Bronchial epithelial cell (primary cell): ENCODE data around the gene DISC1. TPM values are rescaled to one million over a fixed set of nuclear protein-coding genes. Genes with fewer than 3 reads are reported as not detected.

ENCODE experiments used
- DNase-seq: peaks from one replicate; pipeline ENCODE4 v3.0.0-alpha.2; 2010; ENCODE audit warnings: low read depth
- FAIRE-seq: peaks from 2 replicates; lab custom pipeline; 2011; peaks lifted over from hg19 to GRCh38; lab: Jason Lieb, UNC
- H3K27me3 ChIP-seq: 2 replicates; pipeline ENCODE4 v1.5.1; 2011; ENCODE audit warnings: low read length; ENCODE audit not compliant: control insufficient read depth, insufficient read depth
- H3K36me3 ChIP-seq: 2 replicates; pipeline ENCODE4 v1.5.1; 2011; ENCODE audit warnings: low read length; ENCODE audit not compliant: control insufficient read depth, insufficient read depth
- H3K4me3 ChIP-seq: 2 replicates; pipeline ENCODE4 v1.5.1; 2011; ENCODE audit warnings: mild to moderate bottlenecking, low read depth, low read length, control low read depth
- total RNA-seq: library from RNA; depleted of rRNA; stranded (reverse); fragments of >200 nt; gene quantifications from 2 replicates; pipeline ENCODE4 v1.2.1, GENCODE V29; 2014
- TF ChIP-seq, protein P1 (sequence below): IDR thresholded peaks from 2 replicates; pipeline ENCODE4 v1.5.1; 2011; ENCODE audit warnings: mild to moderate bottlenecking, moderate library complexity, low read length, control low read depth, inconsistent platforms; ENCODE audit not compliant: insufficient read depth, severe bottlenecking

DISC1 gene
- total RNA-seq, 1 donor from 2014 or later = 0.79 TPM

DNA sequence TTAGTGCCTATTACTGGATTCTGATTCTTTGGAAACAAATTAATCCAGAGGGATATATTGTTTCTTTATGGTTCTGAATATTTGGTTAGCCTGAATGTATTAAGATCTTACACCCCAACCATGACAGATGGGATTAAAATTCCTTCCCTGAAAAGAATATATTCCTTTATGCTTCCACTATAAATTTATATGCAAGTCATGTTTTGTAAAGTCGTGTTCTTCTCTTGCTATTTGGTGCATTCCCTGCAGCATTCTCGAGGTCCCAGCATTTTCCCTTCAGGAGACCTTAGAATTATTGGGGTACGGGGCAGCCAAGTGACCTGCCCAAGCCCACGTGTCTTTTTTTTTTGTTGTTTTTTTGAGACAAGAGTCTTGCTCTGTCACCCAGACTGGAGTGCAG lies 62.4 kb downstream of the DISC1 start:
- DNase-seq (no peak), FAIRE-seq (no peak)
- H3K4me3 ChIP-seq = no peak overlapping the region
- H3K36me3 ChIP-seq = no peaks in the 10 kb centered on the region
- TF ChIP-seq, protein P1, sequence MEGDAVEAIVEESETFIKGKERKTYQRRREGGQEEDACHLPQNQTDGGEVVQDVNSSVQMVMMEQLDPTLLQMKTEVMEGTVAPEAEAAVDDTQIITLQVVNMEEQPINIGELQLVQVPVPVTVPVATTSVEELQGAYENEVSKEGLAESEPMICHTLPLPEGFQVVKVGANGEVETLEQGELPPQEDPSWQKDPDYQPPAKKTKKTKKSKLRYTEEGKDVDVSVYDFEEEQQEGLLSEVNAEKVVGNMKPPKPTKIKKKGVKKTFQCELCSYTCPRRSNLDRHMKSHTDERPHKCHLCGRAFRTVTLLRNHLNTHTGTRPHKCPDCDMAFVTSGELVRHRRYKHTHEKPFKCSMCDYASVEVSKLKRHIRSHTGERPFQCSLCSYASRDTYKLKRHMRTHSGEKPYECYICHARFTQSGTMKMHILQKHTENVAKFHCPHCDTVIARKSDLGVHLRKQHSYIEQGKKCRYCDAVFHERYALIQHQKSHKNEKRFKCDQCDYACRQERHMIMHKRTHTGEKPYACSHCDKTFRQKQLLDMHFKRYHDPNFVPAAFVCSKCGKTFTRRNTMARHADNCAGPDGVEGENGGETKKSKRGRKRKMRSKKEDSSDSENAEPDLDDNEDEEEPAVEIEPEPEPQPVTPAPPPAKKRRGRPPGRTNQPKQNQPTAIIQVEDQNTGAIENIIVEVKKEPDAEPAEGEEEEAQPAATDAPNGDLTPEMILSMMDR = no peak
- H3K27me3 ChIP-seq = peaks cover under 1% of the 10 kb centered on the region

DNA sequence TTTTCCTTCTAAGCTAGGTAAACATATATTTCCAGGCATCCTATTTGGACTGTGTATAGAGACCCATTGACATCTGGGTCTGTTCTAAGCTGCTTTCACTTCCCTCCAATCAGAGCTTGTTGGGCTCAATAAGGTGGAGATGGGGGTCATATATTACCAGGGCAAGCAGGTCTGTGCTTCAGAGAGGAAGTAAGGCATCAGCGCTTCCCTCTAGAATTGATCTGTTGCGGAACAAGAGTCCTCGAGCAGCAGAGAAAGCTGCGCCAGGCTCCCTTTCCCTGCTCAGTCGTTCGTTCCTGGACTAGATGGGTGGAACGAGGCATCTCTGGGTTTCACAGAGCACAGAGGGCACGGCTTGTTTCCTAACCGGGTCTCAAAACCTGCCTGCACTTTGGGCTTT lies 63.5 kb downstream of the DISC1 start:
- Histone ChIP-seq H3K36me3 (no peaks in the 10 kb centered on the region), H3K27me3 (peaks cover 2% of the 10 kb centered on the region), H3K4me3 (no peak overlapping the region)
- TF ChIP-seq, protein P1 = no peak
- no peak for DNase-seq
- FAIRE-seq = no peak

DNA sequence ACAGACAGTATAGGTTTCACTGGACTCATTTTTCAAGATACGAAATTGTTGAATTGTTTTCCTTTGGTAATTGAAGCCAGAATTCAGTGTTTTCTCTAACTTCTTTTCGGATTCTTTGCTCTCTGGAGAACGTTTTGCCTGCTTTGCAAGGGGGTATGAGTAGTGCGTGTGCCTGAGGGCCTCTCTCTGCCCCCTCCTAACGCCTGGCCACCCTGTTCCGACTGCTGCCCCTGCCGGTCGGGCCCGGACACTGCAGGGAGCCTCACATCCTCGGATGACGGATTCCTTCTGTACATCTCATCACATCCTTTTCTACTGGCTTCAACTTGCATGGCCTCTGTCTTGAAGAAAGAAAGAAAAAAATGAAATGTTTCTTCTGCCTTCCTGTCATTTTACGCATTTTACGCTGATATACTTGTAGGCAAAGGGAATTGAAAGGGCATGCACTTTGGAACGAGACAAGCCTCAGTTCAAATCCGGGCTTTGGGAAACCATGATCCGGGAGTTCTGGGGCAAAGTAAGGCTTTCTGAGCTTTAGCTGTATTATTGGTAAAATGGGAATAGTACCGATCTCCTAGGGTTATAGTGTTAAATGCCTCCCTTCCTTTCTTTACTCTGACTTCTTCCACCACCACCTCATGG lies 65.1 kb downstream of the DISC1 start:
- FAIRE-seq = no peak

DNA sequence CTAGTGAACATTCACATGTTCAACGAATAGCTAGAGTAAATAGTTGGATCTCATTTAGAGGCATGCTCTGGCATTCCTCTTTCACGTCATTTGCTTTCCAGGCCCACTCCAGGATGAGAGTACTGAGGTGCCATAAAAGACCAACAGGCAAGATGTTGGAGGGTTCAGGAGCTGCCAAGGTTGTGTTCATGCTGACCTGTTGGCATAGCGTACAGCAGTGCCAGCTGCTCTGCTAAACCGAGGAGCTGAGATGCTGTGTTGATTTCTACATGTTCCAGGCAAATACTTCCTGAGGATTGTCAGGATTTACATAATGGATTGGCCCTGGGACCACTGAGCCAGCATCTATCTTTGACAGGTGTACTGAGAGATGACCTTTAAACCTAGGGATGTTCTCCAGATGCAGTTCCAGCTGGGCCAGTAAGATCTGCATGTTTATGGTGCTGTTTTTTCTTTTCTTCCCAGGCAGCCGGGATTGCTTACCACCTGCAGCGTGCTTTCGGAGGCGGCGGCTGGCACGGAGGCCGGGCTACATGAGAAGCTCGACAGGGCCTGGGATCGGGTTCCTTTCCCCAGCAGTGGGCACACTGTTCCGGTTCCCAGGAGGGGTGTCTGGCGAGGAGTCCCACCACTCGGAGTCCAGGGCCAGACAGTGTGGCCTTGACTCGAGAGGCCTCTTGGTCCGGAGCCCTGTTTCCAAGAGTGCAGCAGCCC lies 66.9 kb downstream of the DISC1 start:
- FAIRE-seq = no peak
- Histone ChIP-seq H3K36me3 (no peaks in the 10 kb centered on the region), H3K27me3 (peaks cover 2% of the 10 kb centered on the region), H3K4me3 (no peak overlapping the region)
- TF ChIP-seq, protein P1 = no peak
- no peak for DNase-seq

More for the DNA sequence above, 65.1 kb downstream of the DISC1 start:
- DNase-seq = peak; percentile 66
- TF ChIP-seq, protein P1 = peak; percentile 86
- Histone ChIP-seq H3K36me3 (no peaks in the 10 kb centered on the region), H3K4me3 (no peak overlapping the region), H3K27me3 (peaks cover 2% of the 10 kb centered on the region)

DNA sequence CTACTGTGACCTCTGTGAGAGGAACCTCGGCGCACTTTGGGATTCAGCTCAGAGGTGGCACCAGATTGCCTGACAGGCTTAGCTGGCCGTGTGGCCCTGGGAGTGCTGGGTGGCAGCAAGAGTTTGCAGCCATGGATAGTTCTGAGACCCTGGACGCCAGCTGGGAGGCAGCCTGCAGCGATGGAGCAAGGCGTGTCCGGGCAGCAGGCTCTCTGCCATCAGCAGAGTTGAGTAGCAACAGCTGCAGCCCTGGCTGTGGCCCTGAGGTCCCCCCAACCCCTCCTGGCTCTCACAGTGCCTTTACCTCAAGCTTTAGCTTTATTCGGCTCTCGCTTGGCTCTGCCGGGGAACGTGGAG lies 67.5 kb downstream of the DISC1 start:
- FAIRE-seq (no peak), DNase-seq (no peak)
- TF ChIP-seq, protein P1 = no peak
- H3K4me3 ChIP-seq = no peak overlapping the region
- H3K27me3 ChIP-seq = peaks cover 2% of the 10 kb centered on the region
- H3K36me3 ChIP-seq = no peaks in the 10 kb centered on the region
